CD4-positive, CD25-positive, alpha-beta regulatory T cell (primary cell): Measurements from ENCODE around the gene CLDN2. TPM values are rescaled to one million over a fixed set of nuclear protein-coding genes. Genes with fewer than 3 reads are reported as not detected.

Experiments used
- ATAC-seq, 2 donors: fragments of 150-1000 bp; cut with Tn5 transposase; one replicate each; pipeline ENCODE4 v1.10.0; 2021; ENCODE audit warnings: low read depth in 2 of 2, moderate number of reproducible peaks in 2 of 2, moderate library complexity in 1 of 2
- DNase-seq, 3 donors: peaks; one replicate each; pipeline versions ENCODE4 v3.0.0 to v3.0.0-alpha.2; 2012 to 2022; ENCODE audit warnings: mixed read lengths in 1 of 3
- H3K27ac ChIP-seq: one replicate; pipeline ENCODE4 v1.7.0; 2013; ENCODE audit warnings: mild to moderate bottlenecking, low read length; ENCODE audit not compliant: insufficient read depth, poor library complexity, severe bottlenecking
- H3K27me3 ChIP-seq: one replicate; pipeline ENCODE4 v1.7.0; 2013; ENCODE audit warnings: low read length; ENCODE audit not compliant: control insufficient read depth, insufficient read depth
- H3K36me3 ChIP-seq: one replicate; pipeline ENCODE4 v1.7.0; 2013; ENCODE audit warnings: mild to moderate bottlenecking, low read length, moderate library complexity; ENCODE audit not compliant: control insufficient read depth, insufficient read depth
- H3K4me1 ChIP-seq: 2 replicates; pipeline ENCODE4 v1.7.0; 2013; ENCODE audit warnings: mild to moderate bottlenecking, low read length; ENCODE audit not compliant: insufficient read depth, control insufficient read depth, poor library complexity, severe bottlenecking
- H3K4me3 ChIP-seq: one replicate; pipeline ENCODE4 v1.7.0; 2013; ENCODE audit warnings: low read depth, mild to moderate bottlenecking, low read length, moderate library complexity
- H3K9me3 ChIP-seq, 2 experiments: 1 replicate in 1 of 2; 2 replicates in 1 of 2; pipeline ENCODE4 v1.7.0; 2013; ENCODE audit warnings: low read length in 2 of 2, mild to moderate bottlenecking in 1 of 2, moderate library complexity in 1 of 2; ENCODE audit not compliant: control insufficient read depth in 2 of 2
- H3K27ac Mint-ChIP-seq, 3 donors: one replicate each; pipeline ENCODE4 v1.8.0; 2020 to 2022; ENCODE audit warnings: mild to moderate bottlenecking in 3 of 3, mixed read lengths in 3 of 3, moderate library complexity in 2 of 3
- H3K27me3 Mint-ChIP-seq: one replicate; pipeline ENCODE4 v1.8.0; 2022; ENCODE audit warnings: mild to moderate bottlenecking, mixed read lengths
- H3K36me3 Mint-ChIP-seq: one replicate; pipeline ENCODE4 v1.8.0; 2020; ENCODE audit warnings: mixed read lengths
- H3K4me1 Mint-ChIP-seq, 4 donors: one replicate each; pipeline ENCODE4 v1.8.0; 2020 to 2022; ENCODE audit warnings: mixed read lengths in 4 of 4, mild to moderate bottlenecking in 1 of 4
- H3K4me3 Mint-ChIP-seq, 4 donors: one replicate each; pipeline ENCODE4 v1.8.0; 2020 to 2022; ENCODE audit warnings: mild to moderate bottlenecking in 4 of 4, mixed read lengths in 4 of 4, moderate library complexity in 3 of 4
- H3K9me3 Mint-ChIP-seq, 7 donors: one replicate each; pipeline ENCODE4 v1.8.0; 2020 to 2022; ENCODE audit warnings: mixed read lengths in 7 of 7, mild to moderate bottlenecking in 3 of 7, moderate library complexity in 2 of 7
- polyA plus RNA-seq, 4 donors: library from polyadenylated mRNA; unstranded; fragments of 300-500 nt; fragmentation: Illumina TruSeq; gene quantifications; one replicate each; pipeline ENCODE4 v1.2.3, GENCODE V29; 2021
- total RNA-seq: library from RNA; stranded (reverse); gene quantifications from one replicate; pipeline ENCODE4 v1.2.3, GENCODE V29; 2022

Gene CLDN2
- total and polyA plus RNA-seq, 5 donors from 2014 or later = not detected

DNA sequence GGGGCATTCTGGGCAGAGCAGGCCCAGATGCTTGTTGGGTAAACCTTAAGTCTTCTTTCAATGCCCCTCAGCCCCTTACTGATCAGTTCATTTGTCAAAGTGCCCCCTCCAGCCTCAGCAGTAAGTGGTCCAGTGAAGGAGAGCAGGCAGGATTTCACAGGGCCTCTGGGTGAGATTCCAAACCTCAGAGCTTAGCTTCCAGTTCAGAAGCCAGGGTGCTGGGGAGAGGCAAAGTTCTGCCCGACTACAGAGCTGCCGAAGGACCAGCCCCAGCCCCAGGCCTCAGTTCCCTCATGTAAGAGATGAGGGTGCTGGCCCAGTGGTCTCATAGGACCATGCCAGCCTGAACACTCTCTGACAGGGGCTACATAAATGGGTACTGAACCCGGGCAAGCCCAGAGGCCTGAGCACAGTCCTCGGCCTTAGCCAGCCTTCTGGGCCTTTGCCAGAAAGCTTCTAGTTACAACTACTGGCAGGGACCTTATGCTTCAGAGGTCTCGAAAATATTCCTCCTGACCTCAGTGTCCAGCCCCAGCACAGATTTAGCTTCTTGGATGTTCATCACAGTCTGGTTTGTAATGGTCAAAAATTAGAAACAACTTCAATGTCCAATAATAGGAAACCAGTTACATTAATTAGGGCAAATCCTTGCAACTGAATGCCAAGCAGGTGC, 16.2 kb upstream of the CLDN2 start:
- DNase-seq (no peak), ATAC-seq (no peak)
- Histone ChIP-seq H3K27me3 (no peaks in the 10 kb centered on the region), H3K36me3 (no peaks in the 10 kb centered on the region), H3K4me1 (no peaks in the 10 kb centered on the region), H3K27ac (no peak overlapping the region), H3K9me3 (no peaks in the 10 kb centered on the region), H3K4me3 (no peak overlapping the region)
- H3K4me1 Mint-ChIP-seq = peaks cover 0 to 2% (median 0%) of the 10 kb centered on the region in 4 donors
- H3K9me3 Mint-ChIP-seq = peaks cover 0 to 2% (median 0%) of the 10 kb centered on the region in 7 donors
- H3K36me3 Mint-ChIP-seq = no peaks in the 10 kb centered on the region
- H3K27ac Mint-ChIP-seq = no peak overlapping the region
- no peaks in the 10 kb centered on the region for H3K27me3 Mint-ChIP-seq
- no peak overlapping the region for H3K4me3 Mint-ChIP-seq

DNA sequence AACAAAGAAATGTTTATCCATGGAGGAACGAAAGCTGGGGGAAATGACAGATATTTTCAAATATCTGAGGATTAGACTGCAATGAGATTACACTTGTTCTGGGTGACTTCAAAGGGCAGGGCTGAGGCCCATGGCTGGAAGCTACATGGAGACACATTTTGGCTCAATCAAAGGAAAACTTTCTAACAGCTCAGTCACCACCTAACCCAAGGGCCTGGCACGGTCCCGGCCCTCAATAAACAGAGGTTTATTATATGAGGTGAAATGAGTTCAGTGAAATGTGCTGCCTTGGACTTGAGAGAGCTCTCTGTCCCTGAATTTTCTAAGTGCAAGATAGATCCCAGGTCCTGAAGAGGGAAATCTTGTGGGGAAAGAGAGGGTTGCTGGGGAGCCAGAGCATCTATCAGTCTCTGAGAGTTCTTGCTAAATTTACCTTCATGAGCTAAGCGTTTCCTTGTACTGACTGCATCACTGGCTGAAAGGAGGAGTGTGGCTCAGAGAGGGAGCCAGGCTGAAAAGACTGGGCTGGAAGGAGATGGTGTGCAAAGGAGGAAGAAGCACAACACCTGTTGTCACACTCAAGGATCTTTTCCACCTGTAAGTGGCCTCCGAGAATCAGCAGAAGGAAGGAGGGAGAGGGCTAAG, 15.0 kb upstream of the CLDN2 start:
- no peaks in the 10 kb centered on the region for H3K36me3 Mint-ChIP-seq
- H3K9me3 Mint-ChIP-seq = peaks cover 0 to 2% (median 0%) of the 10 kb centered on the region in 7 donors
- no peak overlapping the region for H3K27ac Mint-ChIP-seq

GRCh38 chrX:106906361-106906760, 13.8 kb upstream of the CLDN2 start:
- Histone ChIP-seq H3K27me3 (no peaks in the 10 kb centered on the region), H3K9me3 (no peaks in the 10 kb centered on the region), H3K4me3 (no peak overlapping the region), H3K4me1 (no peaks in the 10 kb centered on the region), H3K36me3 (no peaks in the 10 kb centered on the region), H3K27ac (no peak overlapping the region)
- no peak overlapping the region for H3K27ac Mint-ChIP-seq
- DNase-seq (no peak), ATAC-seq (no peak)
- peaks cover 0 to 2% (median 0%) of the 10 kb centered on the region in 7 donors for H3K9me3 Mint-ChIP-seq
- no peaks in the 10 kb centered on the region for H3K36me3 Mint-ChIP-seq
- no peaks in the 10 kb centered on the region for H3K27me3 Mint-ChIP-seq
- no peak overlapping the region for H3K4me3 Mint-ChIP-seq
- peaks cover 0 to 2% (median 0%) of the 10 kb centered on the region in 4 donors for H3K4me1 Mint-ChIP-seq

More for the DNA sequence above, 15.0 kb upstream of the CLDN2 start:
- DNase-seq (no peak), ATAC-seq (no peak)
- no peaks in the 10 kb centered on the region for H3K27me3 ChIP-seq
- H3K4me3 ChIP-seq = no peak overlapping the region
- H3K9me3 ChIP-seq = no peaks in the 10 kb centered on the region
- no peak overlapping the region for H3K27ac ChIP-seq
- H3K27me3 Mint-ChIP-seq = no peaks in the 10 kb centered on the region
- H3K4me1 Mint-ChIP-seq = peaks cover 0 to 2% (median 0%) of the 10 kb centered on the region in 4 donors
- H3K4me1 ChIP-seq = no peaks in the 10 kb centered on the region
- H3K4me3 Mint-ChIP-seq = no peak overlapping the region
- no peaks in the 10 kb centered on the region for H3K36me3 ChIP-seq

DNA sequence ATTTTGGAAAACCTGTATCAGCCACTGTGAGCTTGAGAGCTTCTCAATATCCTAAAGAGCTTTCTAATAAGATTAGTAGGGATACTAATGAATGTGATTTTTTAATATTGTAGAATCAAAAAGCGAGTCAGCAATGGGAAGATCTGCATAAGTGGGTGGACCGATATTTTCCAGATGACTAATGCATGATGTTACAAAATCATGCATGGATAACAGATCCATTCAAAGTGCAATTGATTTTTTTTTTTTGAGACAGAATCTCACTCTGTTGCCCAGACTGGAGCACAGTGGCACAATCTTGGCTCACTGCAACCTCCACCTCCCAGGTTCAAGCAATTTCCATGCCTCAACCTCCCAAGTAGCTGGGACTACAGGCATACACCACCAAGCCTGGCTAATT, 7.3 kb upstream of the CLDN2 start:
- H3K27me3 Mint-ChIP-seq = peaks cover 7% of the 10 kb centered on the region
- H3K4me1 Mint-ChIP-seq = peaks cover 0 to 11% (median 7%) of the 10 kb centered on the region in 4 donors
- Histone ChIP-seq H3K9me3 (no peaks in the 10 kb centered on the region), H3K36me3 (no peaks in the 10 kb centered on the region), H3K4me1 (peaks cover 3% of the 10 kb centered on the region), H3K4me3 (no peak overlapping the region), H3K27me3 (no peaks in the 10 kb centered on the region), H3K27ac (no peak overlapping the region)
- no peaks in the 10 kb centered on the region for H3K36me3 Mint-ChIP-seq
- DNase-seq (no peak), ATAC-seq (no peak)
- peaks cover 0 to 2% (median 0%) of the 10 kb centered on the region in 7 donors for H3K9me3 Mint-ChIP-seq
- no peak overlapping the region for H3K27ac Mint-ChIP-seq
- H3K4me3 Mint-ChIP-seq = no peak overlapping the region

DNA sequence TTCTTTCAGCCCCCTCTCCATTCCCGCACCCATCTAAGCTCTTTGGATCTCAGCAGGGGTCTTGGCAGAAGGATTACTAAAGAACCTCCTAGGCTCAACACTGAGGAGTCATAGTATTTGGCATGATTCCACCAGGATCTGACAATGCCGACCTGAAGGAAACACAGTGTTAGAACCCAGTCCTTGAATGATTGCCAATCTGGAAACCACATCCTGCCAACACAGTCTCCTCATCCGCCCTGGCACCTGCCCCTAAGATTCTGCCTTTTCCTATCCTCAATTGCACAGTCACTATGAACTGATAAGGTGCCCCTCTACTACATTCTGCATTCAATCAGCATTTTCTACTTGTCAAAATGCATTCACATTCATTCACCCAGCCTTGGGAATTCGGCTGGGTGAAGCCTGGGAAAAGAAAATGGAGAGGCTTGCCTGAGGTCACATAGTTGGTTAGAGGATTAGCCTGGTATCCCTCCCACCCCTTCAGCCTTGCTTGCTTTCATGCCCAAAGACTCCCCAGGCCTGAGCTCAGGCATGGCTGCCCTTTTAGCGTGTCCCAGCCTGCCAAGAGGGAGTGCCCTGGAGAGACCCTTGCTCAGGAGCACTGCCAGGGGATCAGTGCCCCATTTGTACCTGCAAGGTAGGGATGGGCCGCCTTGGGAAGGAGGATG, 2.2 kb upstream of the CLDN2 start:
- ATAC-seq = peak; percentile 43 to 73
- peaks cover 0 to 2% (median 0%) of the 10 kb centered on the region in 7 donors for H3K9me3 Mint-ChIP-seq
- Histone ChIP-seq H3K9me3 (no peaks in the 10 kb centered on the region), H3K27ac (no peak overlapping the region), H3K4me1 (peaks cover 3% of the 10 kb centered on the region), H3K4me3 (no peak overlapping the region), H3K27me3 (no peaks in the 10 kb centered on the region), H3K36me3 (no peaks in the 10 kb centered on the region)
- peak in 2 of 3 donors; percentile 21 to 45 for DNase-seq
- H3K4me3 Mint-ChIP-seq = peak overlapping the region in 3 of 4 donors; percentile 14 to 73 (median 22)
- peaks cover 0 to 17% (median 7%) of the 10 kb centered on the region in 4 donors for H3K4me1 Mint-ChIP-seq
- no peaks in the 10 kb centered on the region for H3K36me3 Mint-ChIP-seq
- H3K27me3 Mint-ChIP-seq = peaks cover 7% of the 10 kb centered on the region
- peak overlapping the region; percentile 38 to 86 (median 52) for H3K27ac Mint-ChIP-seq

DNA sequence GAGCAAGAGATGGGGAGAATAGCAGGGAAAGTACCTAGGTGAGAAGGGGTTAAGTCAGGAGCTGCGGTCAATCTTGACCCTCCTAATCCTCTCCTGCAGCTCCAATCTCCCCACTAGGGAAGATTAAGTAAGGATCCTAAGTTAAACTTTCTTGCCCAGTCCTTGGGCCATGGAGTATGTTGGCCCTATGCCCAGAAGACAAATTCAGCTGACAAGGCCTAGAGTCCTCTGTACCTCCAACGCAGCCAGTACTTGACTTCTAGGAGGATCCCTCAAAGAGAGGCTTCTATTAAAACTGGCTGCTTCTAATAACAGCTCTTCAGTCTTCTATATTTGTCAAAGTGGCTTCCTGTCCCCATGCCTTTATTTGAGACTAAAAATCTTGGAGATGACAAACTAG, 1.4 kb downstream of the CLDN2 start:
- no peaks in the 10 kb centered on the region for H3K9me3 ChIP-seq
- peaks cover 3% of the 10 kb centered on the region for H3K4me1 ChIP-seq
- Mint-ChIP-seq H3K27me3 (no peaks in the 10 kb centered on the region), H3K36me3 (no peaks in the 10 kb centered on the region), H3K9me3 (peaks cover 0 to 1% (median 0%) of the 10 kb centered on the region in 7 donors), H3K4me3 (no peak overlapping the region), H3K27ac (peak overlapping the region in 1 of 3 donors; percentile 17), H3K4me1 (peaks cover 0 to 17% (median 7%) of the 10 kb centered on the region in 4 donors)
- no peak overlapping the region for H3K27ac ChIP-seq
- H3K4me3 ChIP-seq = no peak overlapping the region
- ATAC-seq (no peak), DNase-seq (no peak)
- no peaks in the 10 kb centered on the region for H3K27me3 ChIP-seq
- no peaks in the 10 kb centered on the region for H3K36me3 ChIP-seq

DNA sequence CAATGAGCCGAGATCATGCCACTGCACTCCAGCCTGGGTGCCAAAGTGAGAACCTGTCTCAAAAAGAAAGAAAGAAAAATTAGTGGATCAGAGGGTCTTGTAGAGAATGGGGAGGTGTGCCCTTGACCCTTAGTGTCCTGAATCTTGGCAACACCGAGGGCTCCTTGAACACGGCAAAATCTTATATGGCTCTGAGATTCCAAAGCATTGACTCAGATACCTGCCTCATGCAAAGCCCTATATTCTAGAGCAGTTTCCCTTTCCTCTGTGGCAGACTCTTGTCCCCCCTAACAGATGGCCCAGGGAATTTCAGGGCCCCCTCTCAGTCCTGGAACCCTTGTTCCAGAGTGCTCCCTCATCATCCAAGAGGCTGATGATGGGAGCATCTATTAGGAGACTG, 6.8 kb downstream of the CLDN2 start:
- Mint-ChIP-seq H3K27ac (no peak overlapping the region), H3K27me3 (no peaks in the 10 kb centered on the region), H3K4me3 (no peak overlapping the region), H3K9me3 (no peaks in the 10 kb centered on the region), H3K36me3 (no peaks in the 10 kb centered on the region), H3K4me1 (no peaks in the 10 kb centered on the region)
- Histone ChIP-seq H3K27ac (no peak overlapping the region), H3K36me3 (no peaks in the 10 kb centered on the region), H3K4me3 (no peak overlapping the region), H3K9me3 (no peaks in the 10 kb centered on the region), H3K4me1 (no peaks in the 10 kb centered on the region), H3K27me3 (no peaks in the 10 kb centered on the region)
- DNase-seq = no peak
- ATAC-seq = no peak
